ENCODE data around the gene EIF1AD.

Gene EIF1AD

DNA sequence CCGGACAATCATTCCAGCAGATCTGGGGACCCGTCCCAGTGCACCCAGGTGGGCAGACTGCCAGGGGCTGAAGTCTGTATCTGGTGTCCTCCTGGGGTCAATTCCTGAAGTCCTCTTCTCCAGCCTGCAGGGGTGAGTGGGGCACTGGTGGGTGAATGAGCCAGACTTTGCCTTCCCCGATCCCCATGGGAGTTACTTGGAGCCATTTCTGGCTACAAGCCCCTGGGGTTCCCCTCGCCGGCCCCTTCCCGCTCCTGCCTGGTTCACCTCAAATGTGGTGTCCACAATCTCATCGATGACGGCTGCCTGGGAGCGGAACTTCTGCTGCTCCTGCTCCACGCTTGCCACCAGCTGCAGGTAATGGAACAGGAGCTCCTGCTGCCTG, 14.8 kb upstream of the EIF1AD start:
- no peak overlapping the region for H3K9ac ChIP-seq (ENCODE audit: low read length)
- H2AFZ ChIP-seq (ENCODE audit: low read length) = no peak overlapping the region
- H3F3A ChIP-seq (ENCODE audit: insufficient read depth, low read length) = no peaks in the 10 kb centered on the region
- H3K4me2 ChIP-seq (ENCODE audit: low read depth, low read length) = no peak overlapping the region
- no peaks in the 10 kb centered on the region for H3K4me1 ChIP-seq (ENCODE audit: low read length)
- no peaks in the 10 kb centered on the region for H3K9me3 ChIP-seq (replicated peaks; ENCODE audit: insufficient read depth, low read length)
- no peak for TF ChIP-seq EZH2phosphoT487 (IDR thresholded peaks at IDR 0.05; ENCODE audit: low read length)
- no peak for TF ChIP-seq CTCF (IDR thresholded peaks at IDR 0.05; ENCODE audit: low read length)
- no peak for TF ChIP-seq EZH2 (optimal IDR thresholded peaks at IDR 0.05; ENCODE audit: low read depth, low read length)
- H3K79me2 ChIP-seq (ENCODE audit: low read length) = no peaks in the 10 kb centered on the region
- no peaks in the 10 kb centered on the region for H3K36me3 ChIP-seq (replicated peaks; ENCODE audit: insufficient read depth, low read length)
- no peak overlapping the region for H3K4me3 ChIP-seq (ENCODE audit: low read length)
- no peaks in the 10 kb centered on the region for H3K9me2 ChIP-seq (replicated peaks; ENCODE audit: insufficient read depth, low read length)
- no peaks in the 10 kb centered on the region for H3K27me3 ChIP-seq (replicated peaks; ENCODE audit: insufficient read depth, low read length)
- H3K27ac ChIP-seq (ENCODE audit: low read length) = no peak overlapping the region
- H4K20me1 ChIP-seq (ENCODE audit: insufficient read depth, low read length) = no peaks in the 10 kb centered on the region
- DNase-seq = no peak

DNA sequence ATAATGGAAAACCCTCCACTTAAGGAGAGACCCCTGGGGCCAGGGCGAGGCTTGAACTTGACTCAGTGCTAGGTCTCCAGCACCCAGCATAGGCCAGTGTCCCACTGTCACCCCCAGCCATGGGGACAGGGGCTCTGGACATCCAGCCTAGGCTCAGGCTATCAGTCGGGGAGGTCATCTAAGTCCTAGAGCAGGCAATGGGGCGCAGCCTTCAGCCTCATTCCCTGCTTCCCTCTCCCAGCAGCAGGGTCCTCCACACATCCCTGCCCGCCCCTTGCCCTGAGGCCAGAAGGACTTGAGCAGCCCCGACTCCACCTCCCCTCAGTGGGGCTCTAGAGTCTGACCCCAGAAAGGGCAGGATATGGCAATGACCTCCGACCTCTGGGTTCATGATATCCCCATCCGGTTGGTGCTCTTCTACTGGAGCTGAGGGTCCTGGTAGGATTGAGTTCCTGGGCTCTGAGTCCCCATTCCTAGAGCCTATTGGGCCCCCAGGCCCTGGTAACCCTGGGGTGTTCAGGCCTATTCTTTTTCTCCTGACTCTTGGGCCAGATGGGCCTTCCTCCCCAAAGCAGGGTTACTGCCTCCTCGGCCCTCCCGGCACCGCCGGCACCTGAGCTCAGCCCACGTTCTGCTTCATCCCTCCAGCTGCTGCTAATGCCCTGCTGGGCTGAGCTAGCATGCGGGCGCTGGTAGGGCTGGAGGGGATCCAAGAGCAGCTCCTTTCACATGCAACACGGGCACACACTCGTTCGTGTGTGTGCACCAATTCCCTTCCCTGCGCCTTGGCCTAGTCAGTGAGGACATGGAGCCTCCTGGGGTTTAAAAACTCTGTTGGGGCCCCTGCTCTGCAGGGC, 14.2 kb upstream of the EIF1AD start:
- no peaks in the 10 kb centered on the region for H3K27me3 ChIP-seq (replicated peaks; ENCODE audit: insufficient read depth, low read length)
- no peaks in the 10 kb centered on the region for H3K36me3 ChIP-seq (replicated peaks; ENCODE audit: insufficient read depth, low read length)
- TF ChIP-seq CTCF (IDR thresholded peaks at IDR 0.05; ENCODE audit: low read length) (no peak), EZH2phosphoT487 (IDR thresholded peaks at IDR 0.05; ENCODE audit: low read length) (no peak), EZH2 (optimal IDR thresholded peaks at IDR 0.05; ENCODE audit: low read depth, low read length) (no peak)
- no peak overlapping the region for H2AFZ ChIP-seq (ENCODE audit: low read length)
- H3K4me3 ChIP-seq (ENCODE audit: low read length) = no peak overlapping the region
- H3K4me1 ChIP-seq (ENCODE audit: low read length) = no peaks in the 10 kb centered on the region
- no peaks in the 10 kb centered on the region for H3K79me2 ChIP-seq (ENCODE audit: low read length)
- H3K27ac ChIP-seq (ENCODE audit: low read length) = no peak overlapping the region
- DNase-seq = no peak
- H3K9me2 ChIP-seq (replicated peaks; ENCODE audit: insufficient read depth, low read length) = no peaks in the 10 kb centered on the region
- H3F3A ChIP-seq (ENCODE audit: insufficient read depth, low read length) = no peaks in the 10 kb centered on the region
- no peaks in the 10 kb centered on the region for H3K9me3 ChIP-seq (replicated peaks; ENCODE audit: insufficient read depth, low read length)
- no peak overlapping the region for H3K9ac ChIP-seq (ENCODE audit: low read length)
- H4K20me1 ChIP-seq (ENCODE audit: insufficient read depth, low read length) = no peaks in the 10 kb centered on the region
- H3K4me2 ChIP-seq (ENCODE audit: low read depth, low read length) = no peak overlapping the region

GRCh38 chr11:66015454-66015881, 13.5 kb upstream of the EIF1AD start:
- TF ChIP-seq EZH2 (optimal IDR thresholded peaks at IDR 0.05; ENCODE audit: low read depth, low read length) = no peak
- TF ChIP-seq CTCF (IDR thresholded peaks at IDR 0.05; ENCODE audit: low read length) = no peak
- Histone ChIP-seq H3K4me1 (ENCODE audit: low read length) (no peaks in the 10 kb centered on the region), H3K4me3 (ENCODE audit: low read length) (no peak overlapping the region), H3K9ac (ENCODE audit: low read length) (no peak overlapping the region), H3K9me2 (replicated peaks; ENCODE audit: insufficient read depth, low read length) (no peaks in the 10 kb centered on the region), H3K36me3 (replicated peaks; ENCODE audit: insufficient read depth, low read length) (no peaks in the 10 kb centered on the region), H3K9me3 (replicated peaks; ENCODE audit: insufficient read depth, low read length) (no peaks in the 10 kb centered on the region), H3K4me2 (ENCODE audit: low read depth, low read length) (no peak overlapping the region), H3K27ac (ENCODE audit: low read length) (no peak overlapping the region), H2AFZ (ENCODE audit: low read length) (no peak overlapping the region), H3K27me3 (replicated peaks; ENCODE audit: insufficient read depth, low read length) (no peaks in the 10 kb centered on the region), H3F3A (ENCODE audit: insufficient read depth, low read length) (no peaks in the 10 kb centered on the region), H3K79me2 (ENCODE audit: low read length) (no peaks in the 10 kb centered on the region), H4K20me1 (ENCODE audit: insufficient read depth, low read length) (no peaks in the 10 kb centered on the region)
- no peak for DNase-seq
